ENCODE data around the gene TLE6.

GRCh38 chr19:2982561-2982960, 5.2 kb downstream of the TLE6 start:
- TF ChIP-seq CTCF (IDR thresholded peaks at IDR 0.05) (no peak), POLR2A (IDR thresholded peaks at IDR 0.05) (no peak)

Measured in upper lobe of left lung (tissue), 4 donors.